ENCODE measurements around the gene AQP7. TPM values are rescaled to one million over a fixed set of nuclear protein-coding genes. Genes with fewer than 3 reads are reported as not detected.

AQP7 gene
- polyA plus RNA-seq, 1 of the 3 experiments (the other 2 are of a cell fraction): 0.05 TPM

DNA sequence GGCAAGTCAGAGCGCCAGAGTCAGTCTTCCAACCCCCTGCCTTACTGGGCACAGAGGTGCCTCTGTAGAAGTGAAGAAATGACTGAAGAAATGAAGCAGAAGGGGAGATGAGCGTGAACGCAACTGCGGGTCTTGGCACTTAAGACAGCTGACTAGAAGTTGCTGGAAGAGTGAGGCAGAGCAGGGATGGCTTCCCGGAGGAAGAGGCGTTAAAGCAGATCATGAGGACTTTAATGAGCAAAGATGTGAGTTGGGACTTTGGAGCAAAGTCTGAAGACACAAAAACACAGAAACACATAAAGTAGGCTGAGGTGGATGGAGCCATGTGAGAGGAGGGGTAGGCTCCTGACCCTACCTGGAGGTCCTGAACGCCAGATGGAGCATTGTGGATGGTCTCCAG lies 37.8 kb upstream of the AQP7 start:
- no peaks in the 10 kb centered on the region for H3F3A ChIP-seq (replicated peaks; ENCODE audit: insufficient read depth)
- H2AFZ ChIP-seq (ENCODE audit: low read depth): no peak overlapping the region
- TF ChIP-seq CHD2 (IDR thresholded peaks at IDR 0.05; ENCODE audit: low read length, partially characterized antibody): no peak
- TF ChIP-seq GABPA (IDR thresholded peaks at IDR 0.05; ENCODE audit: low read depth): no peak
- TF ChIP-seq NFIC (IDR thresholded peaks at IDR 0.05; ENCODE audit: borderline replicate concordance): no peak
- no peak for TF ChIP-seq EZH2phosphoT487 (IDR thresholded peaks at IDR 0.05; ENCODE audit: borderline replicate concordance, low read depth)
- no peak for TF ChIP-seq ELF1 (IDR thresholded peaks at IDR 0.05)
- TF ChIP-seq TAF1 (IDR thresholded peaks at IDR 0.05; ENCODE audit: borderline replicate concordance, low read depth, low read length): no peak
- no peak for TF ChIP-seq PBX3 (IDR thresholded peaks at IDR 0.05)
- TF ChIP-seq YY1 (IDR thresholded peaks at IDR 0.05; ENCODE audit: low read depth): no peak
- H3K79me2 ChIP-seq (ENCODE audit: insufficient read depth): no peaks in the 10 kb centered on the region
- no peak overlapping the region for H3K9ac ChIP-seq
- WGBS (ENCODE audit: low lambda C conversion rate): 86% methylated on average over 7 of the region's 7 CpGs
- no peaks in the 10 kb centered on the region for H3K9me3 ChIP-seq
- ChIA-PET CTCF (interaction anchor here (3.3 to 3.5 kb wide), 2 partner anchors 12 to 26 kb away, joined by 11 to 14 read pairs; no protein-coding TSS in a partner anchor), POLR2A (no interaction called here)
- no peak for DNase-seq
- H3K9me2 ChIP-seq: no peaks in the 10 kb centered on the region
- H3K4me1 ChIP-seq (ENCODE audit: control insufficient read depth in 1 of 2, insufficient read depth in 2 of 2, low read depth in 1 of 2, low read length in 1 of 2): no peaks in the 10 kb centered on the region
- H3K4me3 ChIP-seq (ENCODE audit: low read depth in 2 of 2, low read length in 1 of 2): no peak overlapping the region
- H3K27me3 ChIP-seq (ENCODE audit: insufficient read depth): peaks cover under 1% of the 10 kb centered on the region; the same call in 1 of the 2 replicates
- H3K4me2 ChIP-seq: no peak overlapping the region
- H3K36me3 ChIP-seq (replicated peaks in 1 of 2; ENCODE audit: control insufficient read depth in 1 of 2, insufficient read depth in 2 of 2, low read length in 1 of 2): no peaks in the 10 kb centered on the region
- H4K20me1 ChIP-seq (ENCODE audit: insufficient read depth): no peaks in the 10 kb centered on the region
- H3K27ac ChIP-seq (ENCODE audit: low read depth in 2 of 2, low read length in 1 of 2): no peak overlapping the region

GRCh38 chr9:33439731-33440130 lies 37.4 kb upstream of the AQP7 start:
- Histone ChIP-seq H3F3A (replicated peaks; ENCODE audit: insufficient read depth) (no peaks in the 10 kb centered on the region), H3K4me1 (ENCODE audit: control insufficient read depth in 1 of 2, insufficient read depth in 2 of 2, low read depth in 1 of 2, low read length in 1 of 2) (no peaks in the 10 kb centered on the region), H3K27me3 (ENCODE audit: insufficient read depth) (peaks cover 4% of the 10 kb centered on the region; the same call in 1 of the 2 replicates), H3K36me3 (replicated peaks in 1 of 2; ENCODE audit: control insufficient read depth in 1 of 2, insufficient read depth in 2 of 2, low read length in 1 of 2) (no peaks in the 10 kb centered on the region), H3K27ac (ENCODE audit: low read depth in 2 of 2, low read length in 1 of 2) (no peak overlapping the region), H3K9ac (no peak overlapping the region), H4K20me1 (ENCODE audit: insufficient read depth) (no peaks in the 10 kb centered on the region), H3K4me2 (no peak overlapping the region), H3K79me2 (ENCODE audit: insufficient read depth) (no peaks in the 10 kb centered on the region), H3K9me3 (no peaks in the 10 kb centered on the region), H3K9me2 (no peaks in the 10 kb centered on the region), H3K4me3 (ENCODE audit: low read depth in 2 of 2, low read length in 1 of 2) (no peak overlapping the region), H2AFZ (ENCODE audit: low read depth) (no peak overlapping the region)
- TF ChIP-seq ZBTB33 (IDR thresholded peaks at IDR 0.05; ENCODE audit: borderline replicate concordance, low read depth): no peak
- TF ChIP-seq MXI1 (IDR thresholded peaks at IDR 0.05; ENCODE audit: low read depth, low read length): no peak
- TF ChIP-seq POLR2AphosphoS5 (IDR thresholded peaks at IDR 0.05; ENCODE audit: low read depth, low read length): no peak
- POLR2A ChIA-PET: no interaction called here
- CTCF ChIA-PET: interaction anchor here (1.1 to 3.6 kb wide), 4 partner anchors 8 to 65 kb away, joined by 3 to 14 read pairs (median 12); partner anchors contain the start of gene AQP3
- WGBS (ENCODE audit: low lambda C conversion rate): 63% methylated on average over 6 of the region's 6 CpGs
- no peak for DNase-seq

All from SK-N-SH (cell line).